Common myeloid progenitor, CD34-positive (primary cell): Measurements from ENCODE around the gene C12orf75.

Source experiments
- CTCF ChIA-PET: fragments of 350-600 bp; sonication (Branson Sonifier 250); formaldehyde crosslinking; loops from one replicate; lab custom pipeline; 2021; ENCODE audit warnings: antibody characterized with exemption; lab: Charles Lee
- POLR2A ChIA-PET: fragments of 350-600 bp; sonication (Branson Sonifier 250); formaldehyde crosslinking; loops from one replicate; lab custom pipeline; 2021; ENCODE audit warnings: antibody characterized with exemption; lab: Charles Lee
- DNase-seq, 3 donors: peaks; one replicate each; pipeline versions ENCODE4 v3.0.0 to v3.0.0-alpha.2; 2013
- H3K27ac ChIP-seq, 2 experiments: 1 replicate in 1 of 2; 2 replicates in 1 of 2; pipeline ENCODE4 v1.7.0; 2013; ENCODE audit warnings: inconsistent platforms in 2 of 2, low read length in 2 of 2, mild to moderate bottlenecking in 2 of 2, low read depth in 1 of 2, moderate library complexity in 1 of 2; ENCODE audit not compliant: severe bottlenecking in 2 of 2, insufficient read depth in 1 of 2, poor library complexity in 1 of 2
- H3K27me3 ChIP-seq, 5 experiments: replicated peaks in 2 of 5; 1 replicate in 3 of 5; 2 replicates in 2 of 5; pipeline versions ENCODE4 v1.6.1 to v1.7.0; 2013; ENCODE audit warnings: low read length in 4 of 5, mild to moderate bottlenecking in 2 of 5, moderate library complexity in 2 of 5, inconsistent platforms in 1 of 5; ENCODE audit not compliant: insufficient read depth in 5 of 5, control insufficient read depth in 4 of 5
- H3K36me3 ChIP-seq, 4 experiments: 1 replicate in 2 of 4; 2 replicates in 2 of 4; pipeline versions ENCODE4 v1.6.1 to v1.7.0; 2013; ENCODE audit warnings: low read length in 3 of 4, control low read depth in 1 of 4, mild to moderate bottlenecking in 1 of 4; ENCODE audit not compliant: control insufficient read depth in 4 of 4, insufficient read depth in 4 of 4
- H3K4me1 ChIP-seq, 4 experiments: 1 replicate in 3 of 4; 2 replicates in 1 of 4; pipeline versions ENCODE4 v1.6.1 to v1.7.1; 2013; ENCODE audit warnings: low read length in 3 of 4, mild to moderate bottlenecking in 3 of 4, control low read depth in 1 of 4, inconsistent platforms in 1 of 4, moderate library complexity in 1 of 4; ENCODE audit not compliant: control insufficient read depth in 4 of 4, insufficient read depth in 4 of 4; ENCODE audit errors: control extremely low read depth in 1 of 4
- H3K4me3 ChIP-seq, 7 experiments: 1 replicate in 4 of 7; 2 replicates in 3 of 7; pipeline versions ENCODE4 v1.5.1 to v1.7.0; 2013; ENCODE audit warnings: mild to moderate bottlenecking in 7 of 7, low read length in 6 of 7, moderate library complexity in 6 of 7, inconsistent platforms in 2 of 7, low read depth in 2 of 7, control low read depth in 1 of 7; ENCODE audit not compliant: insufficient read depth in 4 of 7, control insufficient read depth in 1 of 7; ENCODE audit errors: extremely low read depth in 1 of 7
- H3K9me3 ChIP-seq, 5 experiments: 1 replicate in 4 of 5; 2 replicates in 1 of 5; pipeline versions ENCODE4 v1.6.1 to v1.7.1; 2013; ENCODE audit warnings: low read length in 4 of 5, mild to moderate bottlenecking in 2 of 5, inconsistent platforms in 1 of 5, low read depth in 1 of 5, moderate library complexity in 1 of 5; ENCODE audit not compliant: control insufficient read depth in 4 of 5, insufficient read depth in 2 of 5; ENCODE audit errors: control extremely low read depth in 1 of 5
- WGBS: methylation state at CpG from one replicate; pipeline ENCODE4 v1.1.5; 2013; ENCODE audit not compliant: insufficient coverage; 5-methylcytosine and 5-hydroxymethylcytosine counted together

Gene C12orf75

DNA sequence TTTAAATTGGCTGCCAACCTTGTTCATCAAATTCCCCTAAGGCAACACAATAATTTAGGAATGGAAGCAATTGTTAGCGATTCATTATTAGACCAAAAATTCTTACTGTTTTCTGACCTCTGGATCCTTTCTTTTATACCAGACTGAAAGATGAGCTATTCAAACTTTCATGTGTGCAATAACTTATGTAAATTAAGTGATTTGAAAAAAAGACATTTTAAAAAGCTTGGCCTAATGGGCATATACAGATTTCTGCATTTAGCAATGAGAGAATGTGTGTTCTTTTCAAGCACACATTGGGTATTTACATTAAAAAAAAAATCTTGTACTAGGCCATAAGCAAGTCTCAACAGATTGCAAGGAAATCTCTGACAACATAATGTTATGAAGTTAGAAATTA is 65.5 kb downstream of the C12orf75 start:
- Histone ChIP-seq H3K27me3 (no peaks in the 10 kb centered on the region), H3K9me3 (peaks cover 0 to 13% (median 0%) of the 10 kb centered on the region in 5 experiments), H3K4me3 (no peak overlapping the region), H3K4me1 (peaks cover 0 to 3% (median 0%) of the 10 kb centered on the region in 4 experiments), H3K36me3 (no peaks in the 10 kb centered on the region), H3K27ac (no peak overlapping the region)
- ChIA-PET CTCF (interaction anchor here (1.4 kb wide), 1 partner anchor 24 kb away, joined by 3 read pairs; no protein-coding TSS in a partner anchor), POLR2A (no interaction called here)
- no peak for DNase-seq
- WGBS = no CpG with 5 or more reads among the region's 1 CpG

DNA sequence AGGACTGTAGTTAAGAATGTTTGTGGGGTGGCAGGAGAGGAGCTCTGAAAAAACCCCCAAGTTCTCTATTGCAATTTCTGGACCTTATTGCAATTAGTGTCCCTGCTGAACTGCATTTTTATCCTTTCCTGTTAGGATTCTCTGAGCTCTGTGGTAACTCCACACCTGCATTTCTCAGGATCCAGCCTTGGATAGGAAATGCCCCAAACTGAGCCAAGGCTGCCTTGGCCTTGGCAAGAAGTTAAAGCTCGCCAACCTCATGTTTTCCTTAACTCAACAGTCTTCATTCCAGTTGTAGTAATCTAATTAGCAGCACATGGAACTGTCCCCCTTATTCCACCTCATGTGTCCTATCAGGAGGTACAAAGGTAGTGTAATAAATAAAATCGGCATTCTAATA is 66.5 kb downstream of the C12orf75 start:
- ChIA-PET POLR2A (no interaction called here), CTCF (interaction anchor here (1.4 kb wide), 2 partner anchors 13 to 23 kb away, joined by 3 to 5 read pairs; no protein-coding TSS in a partner anchor)

DNA sequence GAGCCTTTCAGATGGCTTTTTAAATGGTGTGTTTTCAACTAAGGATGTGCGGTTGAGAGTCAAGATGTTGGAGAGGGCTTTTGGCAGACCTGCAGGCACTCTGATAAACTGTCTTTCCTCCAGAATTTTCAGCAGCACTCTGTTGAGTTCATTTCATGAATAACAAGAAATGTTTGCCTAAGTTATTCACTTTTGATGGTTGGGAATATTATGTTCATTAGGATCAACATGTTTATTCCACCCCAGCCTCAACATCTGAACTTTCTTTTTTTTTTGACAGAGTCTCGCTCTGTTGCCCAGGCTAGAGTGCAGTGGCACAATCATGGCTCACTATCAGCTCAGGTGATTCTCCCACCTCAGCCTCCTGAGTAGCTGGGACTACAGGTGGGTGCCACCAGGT is 68.4 kb downstream of the C12orf75 start:
- CTCF ChIA-PET = no interaction called here
- no peak for DNase-seq
- no peak overlapping the region for H3K27ac ChIP-seq
- H3K4me3 ChIP-seq = no peak overlapping the region
- 100% methylated on average over 2 of the region's 2 CpGs for WGBS
- H3K27me3 ChIP-seq = no peaks in the 10 kb centered on the region
- H3K36me3 ChIP-seq = no peaks in the 10 kb centered on the region
- POLR2A ChIA-PET = no interaction called here
- peaks cover 0 to 13% (median 0%) of the 10 kb centered on the region in 5 experiments for H3K9me3 ChIP-seq
- no peaks in the 10 kb centered on the region for H3K4me1 ChIP-seq

More for the DNA sequence above, 66.5 kb downstream of the C12orf75 start:
- no peak overlapping the region for H3K27ac ChIP-seq
- no peaks in the 10 kb centered on the region for H3K36me3 ChIP-seq
- DNase-seq = no peak
- peaks cover 0 to 3% (median 0%) of the 10 kb centered on the region in 4 experiments for H3K4me1 ChIP-seq
- H3K9me3 ChIP-seq = peaks cover 0 to 13% (median 0%) of the 10 kb centered on the region in 5 experiments
- H3K4me3 ChIP-seq = no peak overlapping the region
- no CpG with 5 or more reads among the region's 2 CpGs for WGBS
- no peaks in the 10 kb centered on the region for H3K27me3 ChIP-seq

DNA sequence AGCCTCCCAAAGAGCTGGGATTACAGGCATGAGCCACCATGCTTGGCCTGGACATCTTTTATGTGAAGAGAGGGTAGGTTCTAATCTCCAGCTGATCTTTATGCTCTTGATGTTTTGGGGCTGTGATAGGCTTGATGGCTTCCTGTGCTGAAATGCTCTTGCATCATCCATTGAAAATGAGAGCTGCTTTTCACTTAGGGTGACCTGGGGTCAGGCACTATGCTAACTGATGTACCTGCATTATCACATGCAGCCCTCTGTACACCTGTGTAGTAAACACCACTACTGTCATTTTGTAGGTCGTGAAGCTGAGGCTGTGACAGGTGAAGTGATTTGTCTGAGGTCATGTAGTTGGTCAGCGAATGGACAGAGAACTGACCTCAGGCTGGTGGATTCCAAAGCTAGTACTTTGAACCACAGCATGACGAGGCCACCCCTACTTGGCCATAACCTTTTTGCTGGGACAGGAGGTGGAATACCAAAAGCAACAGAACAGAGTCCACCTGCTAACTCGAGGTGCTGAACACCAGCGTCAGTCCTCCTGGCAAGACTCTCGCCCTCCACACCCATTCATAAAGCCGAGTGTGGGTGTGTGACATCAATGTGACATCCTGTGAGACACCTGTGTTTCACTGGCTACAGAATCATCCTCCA is 69.1 kb downstream of the C12orf75 start:
- 100% methylated on average over 7 of the region's 7 CpGs for WGBS
- Histone ChIP-seq H3K4me1 (no peaks in the 10 kb centered on the region), H3K9me3 (peaks cover 0 to 14% (median 2%) of the 10 kb centered on the region in 5 experiments), H3K27ac (no peak overlapping the region), H3K4me3 (no peak overlapping the region), H3K36me3 (no peaks in the 10 kb centered on the region), H3K27me3 (no peaks in the 10 kb centered on the region)
- no peak for DNase-seq
- ChIA-PET CTCF (no interaction called here), POLR2A (no interaction called here)

DNA sequence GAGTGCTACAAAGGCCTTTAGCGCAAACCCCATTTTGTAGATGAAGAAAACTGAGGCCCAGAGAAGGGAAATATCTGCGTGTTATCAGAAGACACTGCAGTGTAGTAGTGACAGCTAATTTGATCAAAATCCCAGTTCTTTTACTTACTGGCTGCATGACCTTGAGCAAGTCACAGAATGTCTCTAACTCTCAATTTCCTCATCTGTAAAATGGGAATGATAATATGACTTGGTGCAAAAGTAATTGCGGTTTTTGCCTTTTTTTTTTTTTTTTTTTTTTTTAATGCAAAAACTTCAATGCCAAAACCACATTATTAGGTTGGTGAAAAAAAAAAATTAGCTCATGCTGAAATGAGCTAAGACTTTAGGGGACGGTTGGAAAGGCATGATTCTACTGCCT is 69.7 kb downstream of the C12orf75 start:
- Histone ChIP-seq H3K9me3 (peaks cover 0 to 15% (median 2%) of the 10 kb centered on the region in 5 experiments), H3K4me1 (no peaks in the 10 kb centered on the region), H3K4me3 (no peak overlapping the region), H3K27ac (no peak overlapping the region), H3K27me3 (no peaks in the 10 kb centered on the region), H3K36me3 (no peaks in the 10 kb centered on the region)
- POLR2A ChIA-PET = no interaction called here
- no peak for DNase-seq
- CTCF ChIA-PET = interaction anchor here (0.7 kb wide), 1 partner anchor 8 kb away, joined by 3 read pairs; no protein-coding TSS in a partner anchor
- no CpG with 5 or more reads among the region's 4 CpGs for WGBS

DNA sequence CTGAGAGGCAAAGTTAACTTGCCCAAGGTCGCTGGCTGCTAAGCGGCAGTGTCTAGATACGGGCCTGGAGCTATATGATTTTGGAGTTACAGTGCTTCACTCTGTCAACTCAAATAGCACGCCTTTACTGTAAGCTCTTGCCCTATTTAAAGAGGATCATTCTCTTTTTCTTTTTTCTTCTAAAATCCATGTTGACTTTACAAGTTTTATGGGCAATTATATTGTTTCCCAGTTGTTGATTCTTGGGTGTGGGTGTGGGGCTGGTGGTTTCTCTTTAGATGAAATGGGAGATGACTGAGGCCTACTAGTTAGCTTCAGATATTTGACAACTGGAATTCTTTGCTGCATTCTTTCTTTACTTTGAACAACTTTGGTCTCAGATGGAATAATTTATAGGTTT is 70.7 kb downstream of the C12orf75 start:
- Histone ChIP-seq H3K27me3 (no peaks in the 10 kb centered on the region), H3K9me3 (peaks cover 0 to 15% (median 2%) of the 10 kb centered on the region in 5 experiments), H3K27ac (no peak overlapping the region), H3K36me3 (no peaks in the 10 kb centered on the region), H3K4me3 (no peak overlapping the region), H3K4me1 (no peaks in the 10 kb centered on the region)
- ChIA-PET CTCF (no interaction called here), POLR2A (no interaction called here)
- no peak for DNase-seq
- WGBS = 100% methylated on average over 3 of the region's 4 CpGs

DNA sequence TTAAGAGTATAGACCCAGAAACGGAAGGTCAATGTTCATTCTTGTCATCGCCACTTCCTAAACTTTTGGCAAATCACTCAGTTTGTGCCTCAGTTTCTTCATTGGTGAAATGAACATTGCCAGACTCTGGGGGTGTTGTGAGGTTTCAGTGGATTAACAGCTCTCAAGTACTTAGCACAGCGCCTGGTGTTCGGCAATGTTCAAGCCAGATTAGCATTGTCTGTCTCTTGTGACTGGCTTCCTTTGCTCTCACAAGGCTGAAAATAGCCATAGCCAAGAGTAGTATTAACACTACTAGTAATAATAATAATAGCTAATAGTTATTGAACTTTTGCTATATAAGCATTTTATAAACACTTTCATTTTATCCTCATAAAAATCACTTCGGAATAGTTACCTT is 71.9 kb downstream of the C12orf75 start:
- H3K36me3 ChIP-seq = no peaks in the 10 kb centered on the region
- H3K4me1 ChIP-seq = no peaks in the 10 kb centered on the region
- DNase-seq = no peak
- peaks cover 0 to 15% (median 2%) of the 10 kb centered on the region in 5 experiments for H3K9me3 ChIP-seq
- no peaks in the 10 kb centered on the region for H3K27me3 ChIP-seq
- CTCF ChIA-PET = no interaction called here
- POLR2A ChIA-PET = no interaction called here
- WGBS = 100% methylated on average over 4 of the region's 5 CpGs
- H3K27ac ChIP-seq = no peak overlapping the region
- no peak overlapping the region for H3K4me3 ChIP-seq
